ENCODE results near the gene B3GALT4.

B3GALT4 gene

DNA sequence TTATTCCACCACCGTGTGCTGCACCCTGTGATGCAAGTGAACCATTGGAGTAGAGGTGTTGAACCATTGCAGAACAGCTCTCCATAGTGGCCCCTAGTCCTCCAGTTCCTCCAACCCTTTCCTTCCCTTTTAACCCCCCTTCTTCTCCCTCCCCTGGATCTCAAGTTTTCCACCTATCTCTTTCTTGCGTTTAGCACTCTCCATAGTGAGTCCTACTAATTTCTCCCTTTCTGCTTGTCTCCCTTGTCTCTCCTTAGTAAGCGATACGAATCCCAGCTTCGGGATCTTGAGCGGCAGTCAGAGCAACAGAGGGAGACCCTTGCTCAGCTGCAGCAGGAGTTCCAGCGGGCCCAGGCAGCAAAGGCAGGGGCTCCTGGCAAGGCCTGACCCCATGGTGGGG, 13.5 kb downstream of the B3GALT4 start:
- no peak for DNase-seq (ENCODE audit: low read depth in 2 of 3, low spot score in 2 of 3)

- DNase-seq (ENCODE audit: low read depth in 2 of 3, low spot score in 2 of 3), result no peak
These were observed 16.2 kb downstream of the B3GALT4 start for GRCh38 chr6:33292996-33293682.

DNA sequence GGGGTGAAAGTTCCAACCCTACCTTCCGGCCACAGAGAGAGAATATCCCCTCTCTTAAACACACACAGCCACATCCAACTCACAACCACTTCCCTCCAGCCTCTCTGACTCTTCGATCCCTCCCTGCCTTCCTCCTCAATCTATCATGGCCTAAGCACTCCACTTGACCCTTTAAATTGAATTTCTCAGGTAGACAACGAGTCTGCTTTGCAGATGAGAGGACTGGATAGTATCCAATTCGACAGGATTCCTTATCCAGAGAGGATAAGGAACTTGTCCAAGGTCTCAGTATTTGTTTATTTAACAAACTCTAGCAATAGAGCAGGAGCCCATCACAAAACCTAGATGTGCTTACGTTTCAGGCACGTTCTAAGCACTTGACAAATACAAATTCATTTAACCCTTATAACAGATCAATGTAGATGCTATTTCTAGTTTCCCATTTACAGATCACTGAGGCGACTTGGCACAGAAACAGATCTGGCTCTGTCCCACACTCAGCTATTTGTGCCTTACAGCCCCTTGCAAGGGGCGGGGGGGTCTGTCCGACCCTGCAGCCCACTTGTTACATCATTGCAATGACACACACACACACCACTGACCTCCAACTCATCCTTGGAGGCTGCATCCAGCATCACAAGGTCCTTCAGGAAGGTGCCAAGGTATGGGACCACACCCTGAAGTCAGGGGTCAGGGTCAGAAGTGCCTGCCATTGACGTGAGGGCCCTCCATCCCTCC, 17.3 kb downstream of the B3GALT4 start:
- no peak for DNase-seq (ENCODE audit: low read depth in 2 of 3, low spot score in 2 of 3)

DNA sequence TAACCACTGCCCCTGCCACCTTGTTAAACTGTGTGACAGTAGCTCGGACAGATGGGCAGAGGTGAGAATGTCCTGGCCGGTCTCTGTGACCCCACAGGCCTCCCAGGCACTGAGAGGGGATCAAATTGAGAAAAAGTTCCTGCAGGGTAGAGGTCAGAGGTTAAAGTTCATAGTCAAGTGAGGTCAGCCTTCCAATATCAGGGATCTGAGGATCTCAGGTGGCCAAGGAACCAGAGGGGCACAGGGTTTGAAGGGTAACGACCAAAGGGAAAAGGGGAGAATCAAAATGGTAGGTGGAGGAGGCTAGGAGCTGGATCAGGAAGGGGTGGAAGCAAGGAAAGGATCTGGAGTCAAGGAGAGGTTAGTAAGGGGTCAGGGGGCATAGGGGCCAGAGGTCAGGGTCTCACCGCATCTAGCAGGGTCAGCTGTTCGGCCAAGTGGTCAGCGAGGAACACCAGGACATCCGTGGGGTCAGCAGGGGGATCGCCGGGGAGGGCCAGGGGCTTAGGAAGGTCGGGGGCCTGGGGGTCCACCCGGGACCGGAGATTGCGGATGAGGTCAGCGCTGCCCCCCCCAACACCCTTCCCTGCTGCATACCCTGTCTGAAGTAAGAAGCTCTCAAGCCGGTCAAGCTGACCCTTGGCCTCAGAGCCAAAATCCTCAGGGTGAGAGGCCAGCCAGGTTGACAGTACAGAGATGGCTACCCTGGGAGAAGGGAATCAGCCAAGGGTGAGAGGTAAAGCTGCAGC, 18.9 kb downstream of the B3GALT4 start:
- DNase-seq (ENCODE audit: low read depth in 2 of 3, low spot score in 2 of 3), result no peak

DNA sequence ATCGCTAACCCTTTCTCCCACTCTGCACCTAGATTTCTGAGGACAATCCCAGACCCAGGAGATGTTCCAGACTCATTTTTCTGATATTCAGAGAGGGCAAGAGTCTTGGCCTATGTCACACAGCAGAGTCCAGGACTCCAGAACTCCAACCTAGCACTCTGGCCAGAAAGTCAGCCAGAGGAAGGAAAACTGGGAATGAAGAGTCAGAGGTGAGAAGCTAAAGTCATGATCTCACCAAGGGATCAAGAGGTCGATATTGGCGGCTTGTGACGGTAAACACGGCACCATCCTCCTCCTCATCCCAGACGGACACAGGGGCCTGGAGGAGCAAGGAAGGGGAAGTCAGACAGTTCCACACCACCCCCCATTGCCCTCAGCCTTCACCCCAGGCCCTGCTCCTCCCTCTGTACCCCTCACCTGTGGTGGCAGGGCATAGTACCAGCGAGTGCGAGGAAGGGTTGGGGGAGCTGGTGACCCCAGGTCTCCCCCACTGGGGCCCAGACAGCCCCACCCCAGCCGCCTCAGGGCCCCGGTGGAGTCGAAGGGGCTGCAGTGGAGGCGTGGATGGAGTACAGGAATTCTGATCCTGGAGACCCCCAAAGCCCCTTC, 20.0 kb downstream of the B3GALT4 start:
- DNase-seq (ENCODE audit: low read depth in 2 of 3, low spot score in 2 of 3), result no peak

GRCh38 chr6:33297406-33297955, 20.6 kb downstream of the B3GALT4 start:
- DNase-seq (ENCODE audit: low read depth in 2 of 3, low spot score in 2 of 3), result no peak

GRCh38 chr6:33297956-33298772, 21.2 kb downstream of the B3GALT4 start:
- DNase-seq (ENCODE audit: low read depth in 2 of 3, low spot score in 2 of 3), result no peak

GRCh38 chr6:33298773-33299236, 21.9 kb downstream of the B3GALT4 start, which contains the start of gene RGL2:
Gene RGL2 (minus strand): TSS chr6:33298942. CDS start chr6:33298610, 332 bp downstream.
- no peak for DNase-seq (ENCODE audit: low read depth in 2 of 3, low spot score in 2 of 3)

GRCh38 chr6:33299237-33299944, 22.5 kb downstream of the B3GALT4 start:
- DNase-seq (ENCODE audit: low read depth in 2 of 3, low spot score in 2 of 3), result peak; percentile 85 to 88 (median 86)

DNA sequence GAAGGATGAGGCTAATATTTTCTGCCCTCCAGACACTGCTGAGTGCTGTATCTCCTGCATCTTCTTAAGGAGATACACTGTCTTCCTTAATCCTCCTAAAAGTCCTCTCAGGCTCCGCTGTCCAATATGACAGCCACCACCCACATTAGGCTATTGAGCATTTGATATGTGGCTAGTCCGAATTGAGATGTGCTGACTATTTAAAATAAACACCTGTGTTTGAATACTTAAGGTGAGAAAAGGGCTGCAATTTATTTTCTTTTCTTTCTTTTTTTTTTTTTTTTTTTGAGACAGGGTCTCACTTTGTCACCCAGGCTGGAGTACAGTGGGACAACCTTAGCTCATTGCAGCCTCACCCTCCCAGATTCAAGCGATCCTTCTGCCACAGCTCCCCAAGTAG, 25.0 kb downstream of the B3GALT4 start:
- DNase-seq (ENCODE audit: low read depth in 2 of 3, low spot score in 2 of 3), result no peak

- no peak for DNase-seq (ENCODE audit: low read depth in 2 of 3, low spot score in 2 of 3)
These were observed 27.3 kb downstream of the B3GALT4 start for GRCh38 chr6:33304216-33304615.

DNA sequence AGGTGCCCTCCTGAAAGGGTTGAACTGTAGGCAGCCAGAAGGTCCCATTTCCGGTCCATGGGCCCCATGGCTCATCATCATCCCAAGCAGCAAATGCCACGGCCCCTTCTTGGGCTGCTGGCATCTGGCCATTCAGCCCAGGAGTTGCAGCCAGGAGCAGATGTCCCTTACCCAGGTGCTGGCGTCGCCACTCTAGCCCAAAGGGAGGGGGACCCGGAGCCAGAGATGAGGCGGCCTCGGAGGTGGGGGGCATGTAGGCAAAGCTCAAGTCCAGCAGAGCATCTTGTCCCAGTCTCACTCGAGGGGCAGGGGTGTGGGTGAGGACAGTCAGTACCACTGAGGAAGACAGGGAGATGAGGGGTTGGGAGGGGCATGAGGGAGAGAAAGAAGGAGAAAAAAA, 28.1 kb downstream of the B3GALT4 start:
- DNase-seq (ENCODE audit: low read depth in 2 of 3, low spot score in 2 of 3), result no peak

DNA sequence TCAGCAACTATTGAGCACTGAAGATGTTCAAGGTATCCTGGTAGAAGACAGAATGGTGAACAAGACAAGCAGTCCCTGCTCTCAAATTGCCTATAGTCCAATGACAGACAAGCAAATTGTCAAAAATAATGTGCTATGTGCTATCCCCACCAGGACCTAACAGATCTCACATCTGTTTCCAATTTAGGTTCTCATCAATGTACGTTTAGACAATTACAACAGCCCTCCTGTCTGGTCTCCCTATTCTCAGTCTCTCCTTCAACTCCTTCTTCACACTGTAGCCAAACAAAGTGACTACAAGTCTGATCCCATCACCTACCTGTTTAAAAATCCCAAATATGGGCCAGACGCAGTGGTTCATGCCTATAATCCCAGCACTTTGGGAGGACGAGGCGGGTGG, 29.4 kb downstream of the B3GALT4 start:
- DNase-seq (ENCODE audit: low read depth in 2 of 3, low spot score in 2 of 3), result no peak

- DNase-seq (ENCODE audit: low read depth in 2 of 3, low spot score in 2 of 3), result peak in 2 of 3 experiments; percentile 36 to 44
These were observed 35.6 kb downstream of the B3GALT4 start for GRCh38 chr6:33312361-33313104.

DNA sequence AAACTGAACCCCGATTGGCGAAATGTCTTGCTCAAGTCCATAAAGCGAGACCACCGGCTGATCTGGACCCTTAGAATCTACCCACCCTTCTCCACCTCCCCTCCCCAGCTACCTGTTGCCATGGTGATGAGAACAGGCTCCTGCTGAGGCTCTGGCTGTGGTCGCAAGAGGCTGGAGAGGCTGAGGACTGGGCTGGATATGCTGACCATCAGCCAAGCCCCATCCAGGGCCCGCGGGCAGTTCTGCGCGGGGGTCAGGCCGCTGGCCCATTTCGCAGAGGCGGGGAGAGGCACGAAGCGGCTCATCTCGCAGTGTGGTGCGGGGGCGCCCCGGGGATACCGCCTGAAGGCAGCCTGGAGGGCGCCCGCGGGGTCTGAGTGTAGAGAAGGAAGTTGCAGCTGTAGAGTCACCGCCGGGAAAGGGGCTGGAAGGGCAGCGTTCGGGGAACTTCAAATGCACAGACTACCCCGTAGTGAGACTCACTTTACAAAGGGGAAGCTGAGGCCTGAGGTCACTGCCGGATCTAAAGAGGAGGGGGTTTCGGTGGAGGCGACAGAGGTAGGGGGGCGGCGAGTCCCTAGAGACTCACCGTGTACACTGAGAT, 36.3 kb downstream of the B3GALT4 start:
- DNase-seq (ENCODE audit: low read depth in 2 of 3, low spot score in 2 of 3), result peak in 1 of 3 experiments; percentile 31

DNA sequence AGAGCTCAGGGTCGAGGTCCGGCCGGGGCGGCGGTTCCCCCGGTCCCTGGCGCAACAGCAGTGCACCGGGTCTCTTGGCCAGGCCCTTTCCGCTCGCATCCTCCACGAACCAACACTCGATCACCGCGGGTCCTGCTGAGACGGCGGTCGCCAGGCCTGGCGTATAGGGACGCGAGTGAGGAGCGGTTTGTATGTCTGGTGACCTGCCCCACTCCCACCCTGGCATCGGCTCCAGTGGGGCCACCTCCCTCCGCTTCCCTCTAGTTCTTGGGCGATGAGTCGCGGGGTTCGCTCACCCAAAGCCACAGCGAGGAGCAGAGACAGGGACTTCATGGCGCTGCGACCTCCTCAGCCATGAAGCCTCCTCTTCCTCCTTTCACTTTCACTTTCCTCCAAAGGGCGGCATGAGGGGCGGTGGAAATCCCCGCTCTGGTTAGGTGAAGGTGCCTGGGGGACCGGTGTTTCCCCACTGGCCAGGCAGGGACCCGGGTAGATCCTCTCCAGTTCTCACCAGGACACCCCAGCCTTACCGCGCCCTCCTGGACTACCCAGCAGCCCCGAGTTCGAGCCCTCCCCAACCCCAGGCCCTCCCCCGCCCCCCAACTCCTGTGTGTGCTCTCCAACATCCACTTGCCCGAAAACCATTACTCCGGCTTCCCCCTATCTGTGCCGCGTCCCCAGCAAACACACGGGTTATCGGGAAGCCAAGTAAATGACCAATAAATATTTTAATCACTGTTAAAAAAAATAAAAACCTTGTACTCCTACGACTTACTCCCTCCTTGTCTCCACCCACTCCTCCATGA, 37.0 kb downstream of the B3GALT4 start, which contains the start of gene TAPBP:
TSS of gene TAPBP (minus strand) at position 370 of the 806 bp plus-strand sequence. CDS start at position 333, 37 bp downstream.
- DNase-seq (ENCODE audit: low read depth in 2 of 3, low spot score in 2 of 3), result peak; percentile 64 to 83 (median 68)

DNA sequence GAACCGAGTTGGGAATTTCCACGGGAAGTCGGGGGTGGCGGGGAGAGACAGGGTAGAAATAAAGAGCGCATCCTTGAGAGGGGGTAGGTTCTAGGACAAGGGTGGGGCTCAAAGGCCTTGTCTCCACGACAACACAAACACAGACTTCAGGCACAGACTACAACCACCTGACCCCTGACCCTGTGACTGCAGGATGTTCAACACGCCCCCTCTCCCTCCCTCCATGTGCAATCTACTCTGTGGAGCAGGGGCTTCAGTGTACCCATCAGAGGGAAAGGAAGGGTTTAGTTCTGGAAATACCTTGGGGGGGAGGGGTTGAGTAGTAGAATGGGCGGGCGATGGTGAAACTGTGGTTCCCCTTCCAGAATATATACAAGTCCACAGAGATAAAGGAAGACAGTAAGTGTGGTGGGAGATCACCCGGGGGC, 37.6 kb downstream of the B3GALT4 start:
- peak in 1 of 3 experiments; percentile 49 for DNase-seq (ENCODE audit: low read depth in 2 of 3, low spot score in 2 of 3)

Data from activated CD8-positive, alpha-beta memory T cell treated with anti-CD3 and anti-CD28 coated beads for 48 hours (primary cell).